Adrenal gland (tissue), 5 donors: ENCODE data around the gene HIPK1.

Source experiments
- POLR2A ChIP-seq, 2 donors: fragments of 450-650 bp; IDR thresholded peaks; one replicate each; pipeline ENCODE4 v1.6.1; 2017; ENCODE audit warnings: antibody characterized with exemption in 2 of 2, mild to moderate bottlenecking in 2 of 2, moderate library complexity in 1 of 2
- TF ChIP-seq, protein P1 (sequence below), 6 experiments: fragments of 450-650 bp in 4 of 6; fragments of 200-600 bp in 2 of 6; sonication (generic) in 1 of 6; IDR thresholded peaks; 1 replicate in 5 of 6; 2 replicates in 1 of 6; pipeline versions ENCODE4 v1.5.1 to v1.8.0; 2016 to 2021; ENCODE audit warnings: antibody characterized with exemption in 6 of 6, mild to moderate bottlenecking in 2 of 6, moderate library complexity in 1 of 6
- donor health status: DM: no; HTN: no; CAD: no.

GRCh38 chr1:113901191-113901590 is 27.9 kb upstream of the HIPK1 start:
- TF ChIP-seq, protein P1, sequence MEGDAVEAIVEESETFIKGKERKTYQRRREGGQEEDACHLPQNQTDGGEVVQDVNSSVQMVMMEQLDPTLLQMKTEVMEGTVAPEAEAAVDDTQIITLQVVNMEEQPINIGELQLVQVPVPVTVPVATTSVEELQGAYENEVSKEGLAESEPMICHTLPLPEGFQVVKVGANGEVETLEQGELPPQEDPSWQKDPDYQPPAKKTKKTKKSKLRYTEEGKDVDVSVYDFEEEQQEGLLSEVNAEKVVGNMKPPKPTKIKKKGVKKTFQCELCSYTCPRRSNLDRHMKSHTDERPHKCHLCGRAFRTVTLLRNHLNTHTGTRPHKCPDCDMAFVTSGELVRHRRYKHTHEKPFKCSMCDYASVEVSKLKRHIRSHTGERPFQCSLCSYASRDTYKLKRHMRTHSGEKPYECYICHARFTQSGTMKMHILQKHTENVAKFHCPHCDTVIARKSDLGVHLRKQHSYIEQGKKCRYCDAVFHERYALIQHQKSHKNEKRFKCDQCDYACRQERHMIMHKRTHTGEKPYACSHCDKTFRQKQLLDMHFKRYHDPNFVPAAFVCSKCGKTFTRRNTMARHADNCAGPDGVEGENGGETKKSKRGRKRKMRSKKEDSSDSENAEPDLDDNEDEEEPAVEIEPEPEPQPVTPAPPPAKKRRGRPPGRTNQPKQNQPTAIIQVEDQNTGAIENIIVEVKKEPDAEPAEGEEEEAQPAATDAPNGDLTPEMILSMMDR (IDR thresholded peaks at IDR 0.05) = no peak
- no peak for TF ChIP-seq POLR2A (IDR thresholded peaks at IDR 0.05)
